H1 (cell line): ENCODE measurements around the gene TMCC1. TPM values are rescaled to one million over a fixed set of nuclear protein-coding genes. Genes with fewer than 3 reads are reported as not detected.

ENCODE experiments used
- CTCF ChIA-PET: fragments of 300-600 bp; sonication (Branson Sonifier 250); formaldehyde crosslinking; loops from one replicate; lab custom pipeline; 2021; ENCODE audit not compliant: partially characterized antibody; lab: Charles Lee
- POLR2A ChIA-PET: fragments of 300-600 bp; sonication (Branson Sonifier 250); formaldehyde crosslinking; loops from one replicate; lab custom pipeline; 2021; ENCODE audit warnings: inconsistent platforms; ENCODE audit not compliant: partially characterized antibody; lab: Charles Lee
- DNase-seq, 2 experiments: peaks; one replicate each; pipeline versions ENCODE4 v3.0.0 to v3.0.0-alpha.2; 2010 to 2022; ENCODE audit warnings: low spot score in 2 of 2, low read depth in 1 of 2, mixed read lengths in 1 of 2
- FAIRE-seq: peaks from 2 replicates; lab custom pipeline; 2011; peaks lifted over from hg19 to GRCh38; lab: Jason Lieb, UNC
- H2AFZ ChIP-seq: 2 replicates; pipeline ENCODE4 v1.8.1; 2012; ENCODE audit warnings: low read length, inconsistent platforms
- H2AK5ac ChIP-seq: 2 replicates; pipeline ENCODE4 v1.6.1; 2013; ENCODE audit warnings: low read depth, low read length
- H2BK120ac ChIP-seq: replicated peaks from 2 replicates; pipeline ENCODE3; 2013; ENCODE audit warnings: low read depth, low read length, inconsistent platforms
- H2BK12ac ChIP-seq: 2 replicates; pipeline ENCODE4 v1.6.1; 2013; ENCODE audit warnings: low read depth, low read length
- H2BK15ac ChIP-seq: 2 replicates; pipeline ENCODE4 v1.6.1; 2013; ENCODE audit warnings: low read length
- H2BK20ac ChIP-seq: 2 replicates; pipeline ENCODE4 v1.6.1; 2013; ENCODE audit warnings: low read length
- H2BK5ac ChIP-seq: 2 replicates; pipeline ENCODE4 v1.6.1; 2013; ENCODE audit warnings: low read depth, low read length
- H3K14ac ChIP-seq: 2 replicates; pipeline ENCODE4 v1.6.1; 2013; ENCODE audit warnings: inconsistent platforms; ENCODE audit not compliant: insufficient read length
- H3K18ac ChIP-seq: 2 replicates; pipeline ENCODE4 v1.6.1; 2013; ENCODE audit warnings: low read length; ENCODE audit errors: extremely low read depth
- H3K23ac ChIP-seq: 2 replicates; pipeline ENCODE4 v1.6.1; 2013; ENCODE audit warnings: inconsistent platforms; ENCODE audit not compliant: insufficient read length
- H3K23me2 ChIP-seq: 2 replicates; pipeline ENCODE4 v1.6.1; 2013; ENCODE audit warnings: low read depth, low read length
- H3K27ac ChIP-seq: 2 replicates; pipeline ENCODE4 v1.6.1; 2011; ENCODE audit warnings: low read depth, low read length, inconsistent platforms
- H3K27me3 ChIP-seq, 4 experiments: replicated peaks in 1 of 4; 1 replicate in 1 of 4; 2 replicates in 3 of 4; pipeline versions ENCODE4 v1.6.1 to v1.8.1; 2011 to 2013; ENCODE audit warnings: low read length in 3 of 4, mild to moderate bottlenecking in 3 of 4, inconsistent platforms in 2 of 4, mixed read lengths in 2 of 4, moderate library complexity in 1 of 4; ENCODE audit not compliant: control insufficient read depth in 3 of 4, insufficient read depth in 3 of 4; ENCODE audit errors: extremely low read depth in 1 of 4
- H3K36me3 ChIP-seq, 4 experiments: 2 replicates each; pipeline versions ENCODE4 v1.6.1 to v1.8.1; 2011 to 2013; ENCODE audit warnings: mild to moderate bottlenecking in 4 of 4, low read length in 3 of 4, moderate library complexity in 2 of 4, control low read depth in 1 of 4, inconsistent platforms in 1 of 4; ENCODE audit not compliant: insufficient read depth in 4 of 4, control insufficient read depth in 2 of 4
- H3K4ac ChIP-seq: replicated peaks from 2 replicates; pipeline ENCODE3; 2013; ENCODE audit warnings: low read length, low read depth, mixed read lengths, inconsistent platforms; ENCODE audit not compliant: insufficient read length
- H3K4me1 ChIP-seq, 4 experiments: replicated peaks in 1 of 4; 1 replicate in 1 of 4; 2 replicates in 3 of 4; pipeline versions ENCODE4 v1.6.1 to v1.8.1; 2011 to 2013; ENCODE audit warnings: low read length in 3 of 4, inconsistent platforms in 2 of 4, mixed read lengths in 1 of 4; ENCODE audit not compliant: insufficient read depth in 4 of 4, control insufficient read depth in 3 of 4
- H3K4me2 ChIP-seq, 2 experiments: 2 replicates each; pipeline versions ENCODE4 v1.6.1 to v1.8.1; 2011 to 2013; ENCODE audit warnings: low read depth in 2 of 2, low read length in 2 of 2, control low read depth in 1 of 2, inconsistent platforms in 1 of 2, mild to moderate bottlenecking in 1 of 2; ENCODE audit not compliant: insufficient read depth in 1 of 2
- H3K4me3 ChIP-seq, 4 experiments: fragments of 200-600, 300-600 bp in 1 of 4; sonication (generic), shearing (Covaris generic), sonication (Bioruptor Twin) in 1 of 4; 2 replicates each; pipeline versions ENCODE4 v1.5.1 to v1.8.1; 2011 to 2016; ENCODE audit warnings: low read length in 4 of 4, low read depth in 3 of 4, control low read depth in 2 of 4, inconsistent platforms in 2 of 4, mild to moderate bottlenecking in 2 of 4, mixed read lengths in 1 of 4, moderate library complexity in 1 of 4; ENCODE audit not compliant: insufficient read depth in 2 of 4; ENCODE audit errors: extremely low read depth in 1 of 4
- H3K56ac ChIP-seq: replicated peaks from 2 replicates; pipeline ENCODE3; 2013; ENCODE audit warnings: low read depth, mild to moderate bottlenecking, mixed read lengths, low read length, inconsistent platforms; ENCODE audit not compliant: insufficient read length
- H3K79me1 ChIP-seq: 2 replicates; pipeline ENCODE4 v1.6.1; 2013; ENCODE audit warnings: low read depth, low read length, control low read depth
- H3K79me2 ChIP-seq, 2 experiments: 2 replicates each; pipeline versions ENCODE4 v1.6.1 to v1.8.1; 2012 to 2013; ENCODE audit warnings: low read length in 2 of 2, mild to moderate bottlenecking in 2 of 2, inconsistent platforms in 1 of 2; ENCODE audit not compliant: insufficient read depth in 2 of 2, control insufficient read depth in 1 of 2
- H3K9ac ChIP-seq, 4 experiments: replicated peaks in 1 of 4; 1 replicate in 1 of 4; 2 replicates in 3 of 4; pipeline versions ENCODE4 v1.6.1 to v1.8.1; 2011 to 2013; ENCODE audit warnings: low read depth in 3 of 4, low read length in 3 of 4, control low read depth in 2 of 4, mild to moderate bottlenecking in 2 of 4, moderate library complexity in 2 of 4, inconsistent platforms in 1 of 4; ENCODE audit errors: extremely low read depth in 1 of 4
- H3K9me3 ChIP-seq, 2 experiments: 2 replicates each; pipeline versions ENCODE4 v1.6.1 to v1.8.1; 2012 to 2013; ENCODE audit warnings: mild to moderate bottlenecking in 2 of 2, moderate library complexity in 2 of 2, control low read depth in 1 of 2, inconsistent platforms in 1 of 2, low read depth in 1 of 2, low read length in 1 of 2, mixed read lengths in 1 of 2; ENCODE audit not compliant: insufficient read depth in 2 of 2
- H4K20me1 ChIP-seq, 2 experiments: replicated peaks in 1 of 2; 2 replicates each; pipeline versions ENCODE3 to v1.8.1; 2011 to 2013; ENCODE audit warnings: inconsistent platforms in 2 of 2, low read length in 2 of 2, mild to moderate bottlenecking in 1 of 2; ENCODE audit not compliant: insufficient read depth in 2 of 2, control insufficient read depth in 1 of 2
- H4K5ac ChIP-seq: 2 replicates; pipeline ENCODE4 v1.6.1; 2013; ENCODE audit warnings: low read length, low read depth, mixed read lengths, inconsistent platforms; ENCODE audit not compliant: insufficient read length
- H4K8ac ChIP-seq: 2 replicates; pipeline ENCODE4 v1.8.0; 2013; ENCODE audit warnings: mild to moderate bottlenecking, moderate library complexity, low read length, inconsistent platforms; ENCODE audit not compliant: insufficient read depth; ENCODE audit errors: extremely low read depth
- H4K91ac ChIP-seq: replicated peaks from 2 replicates; pipeline ENCODE3; 2013; ENCODE audit warnings: low read length, mixed read lengths, inconsistent platforms; ENCODE audit not compliant: insufficient read length
- CTCF ChIP-seq, 3 experiments: IDR thresholded peaks; 1 replicate in 2 of 3; 2 replicates in 1 of 3; pipeline versions ENCODE4 v1.5.1 to v1.6.1; 2011; ENCODE audit warnings: low read length in 3 of 3, mild to moderate bottlenecking in 3 of 3, inconsistent platforms in 2 of 3, low read depth in 1 of 3, moderate library complexity in 1 of 3; ENCODE audit not compliant: insufficient read depth in 1 of 3; ENCODE audit errors: control extremely low read depth in 1 of 3
- EZH2 ChIP-seq: fragments of 200-600 bp; sonication (generic); IDR thresholded peaks from 2 replicates; pipeline ENCODE4 v1.7.1; 2012; ENCODE audit warnings: low read depth, mild to moderate bottlenecking, moderate library complexity, low read length, inconsistent platforms; ENCODE audit not compliant: severe bottlenecking
- GTF2F1 ChIP-seq: IDR thresholded peaks from 2 replicates; pipeline ENCODE4 v1.6.1; 2012; ENCODE audit warnings: low read depth, low read length, improper control_type of control experiment, borderline replicate concordance
- JUND ChIP-seq: IDR thresholded peaks from 2 replicates; pipeline ENCODE4 v1.6.1; 2011; ENCODE audit warnings: mild to moderate bottlenecking, improper control_type of control experiment, low read length
- KDM1A ChIP-seq: fragments of 200-600, 300-600 bp; sonication (generic); IDR thresholded peaks from 2 replicates; pipeline ENCODE4 v1.7.1; 2016; ENCODE audit warnings: mild to moderate bottlenecking, low read length, borderline replicate concordance
- KDM4A ChIP-seq: IDR thresholded peaks from one replicate; pipeline ENCODE4 v1.7.1; 2012; ENCODE audit warnings: low read depth, mild to moderate bottlenecking, moderate library complexity, low read length, inconsistent platforms; ENCODE audit not compliant: severe bottlenecking
- MAFK ChIP-seq: IDR thresholded peaks from 2 replicates; pipeline ENCODE4 v1.6.1; 2012; ENCODE audit warnings: low read depth, mild to moderate bottlenecking, improper control_type of control experiment, low read length
- RXRA ChIP-seq: IDR thresholded peaks from 2 replicates; pipeline ENCODE4 v1.6.1; 2011; ENCODE audit warnings: low read depth, mild to moderate bottlenecking, low read length, moderate library complexity; ENCODE audit not compliant: insufficient read depth
- SIRT6 ChIP-seq: IDR thresholded peaks from one replicate; pipeline ENCODE4 v1.7.1; 2012; ENCODE audit warnings: low read length, inconsistent platforms
- SIX5 ChIP-seq: IDR thresholded peaks from 2 replicates; pipeline ENCODE4 v1.6.1; 2011; ENCODE audit warnings: mild to moderate bottlenecking, low read depth, low read length
- WGBS, 2 experiments: shearing (Covaris generic) in 1 of 2; methylation state at CpG; one replicate each; pipeline versions ENCODE4 v1.1.6 to v1.1.7; 2013 to 2015; ENCODE audit warnings: low lambda C conversion rate in 2 of 2, mixed read lengths in 2 of 2, inconsistent platforms in 1 of 2, low coverage in 1 of 2, missing lambda C conversion rate in 1 of 2; ENCODE audit not compliant: insufficient replicate concordance in 2 of 2, insufficient coverage in 1 of 2, insufficient read length in 1 of 2; ENCODE audit errors: extremely low coverage in 1 of 2, missing lambda C conversion rate in 1 of 2; 5-methylcytosine and 5-hydroxymethylcytosine counted together
- polyA plus RNA-seq, 7 experiments: library from polyadenylated mRNA; depleted of rRNA in 3 of 7; stranded (reverse) in 5 of 7; unstranded in 2 of 7; fragments of >200 nt in 5 of 7; fragments of 200-250 nt in 2 of 7; gene quantifications; 1 replicate in 5 of 7; 2 replicates in 1 of 7; 4 replicates in 1 of 7; pipeline versions ENCODE4 v1.2.1 to v1.2.3, GENCODE V29; 2011 to 2013; ENCODE audit warnings: missing spikeins in 2 of 7, mixed read lengths in 2 of 7
- total RNA-seq: library from RNA; stranded (reverse); fragmentation: NEBNext Ultra II Directional; extraction: Animal tissue kit (Norgen Biotek cat#: 25700); gene quantifications from 2 replicates; pipeline ENCODE4 v1.2.1, GENCODE V29; 2021
- TF ChIP-seq, protein P1 (sequence below): IDR thresholded peaks from 2 replicates; pipeline ENCODE4 v1.6.1; 2012; ENCODE audit warnings: inconsistent platforms

Gene TMCC1
- total and polyA plus RNA-seq, 2 of the 8 experiments (the other 6 are each of a cell fraction or from before 2014, with no cell fraction given): 10.4 to 27.1 TPM

GRCh38 chr3:129616291-129616690 is 277.2 kb downstream of the TMCC1 start:
- Histone ChIP-seq H3K14ac (no peak overlapping the region), H3K4me3 (no peak overlapping the region), H2BK15ac (0 out of 2 replicates have a peak overlapping the region, but pooled peaks have one; percentile 92), H3K36me3 (no peaks in the 10 kb centered on the region), H3K18ac (no peak overlapping the region), H3K27ac (no peak overlapping the region), H3K23me2 (no peaks in the 10 kb centered on the region), H2BK120ac (no peak overlapping the region), H2BK20ac (peak overlapping the region; percentile 48; the same call in 1 of the 2 replicates), H3K79me1 (no peaks in the 10 kb centered on the region), H3K4ac (no peak overlapping the region), H3K79me2 (no peaks in the 10 kb centered on the region), H4K8ac (no peak overlapping the region), H4K5ac (no peak overlapping the region), H3K56ac (no peak overlapping the region), H3K27me3 (no peaks in the 10 kb centered on the region), H2BK12ac (0 out of 2 replicates have a peak overlapping the region, but pooled peaks have one; percentile 17), H2BK5ac (no peak overlapping the region; the same call in 1 of the 2 replicates), H4K20me1 (no peaks in the 10 kb centered on the region), H3K9me3 (no peaks in the 10 kb centered on the region), H3K4me1 (peaks cover 0 to 17% (median 8%) of the 10 kb centered on the region in 4 experiments; a peak in 5 of 7 replicates), H3K23ac (no peak overlapping the region), H3K4me2 (no peak overlapping the region), H2AK5ac (no peak overlapping the region), H2AFZ (no peak overlapping the region), H4K91ac (no peak overlapping the region), H3K9ac (no peak overlapping the region)
- CTCF ChIA-PET: interaction anchor here (1.4 to 1.6 kb wide), 2 partner anchors 16 to 326 kb away, joined by 4 read pairs; no protein-coding TSS in a partner anchor
- DNase-seq (no peak), FAIRE-seq (no peak)
- POLR2A ChIA-PET: no interaction called here
- 83% methylated on average over 8 of the region's 8 CpGs; no CpG with 5 or more reads in 1 of the 2 experiments for WGBS, 2 experiments
- no peak for TF ChIP-seq MAFK
- TF ChIP-seq SIX5: no peak
- TF ChIP-seq, protein P1, sequence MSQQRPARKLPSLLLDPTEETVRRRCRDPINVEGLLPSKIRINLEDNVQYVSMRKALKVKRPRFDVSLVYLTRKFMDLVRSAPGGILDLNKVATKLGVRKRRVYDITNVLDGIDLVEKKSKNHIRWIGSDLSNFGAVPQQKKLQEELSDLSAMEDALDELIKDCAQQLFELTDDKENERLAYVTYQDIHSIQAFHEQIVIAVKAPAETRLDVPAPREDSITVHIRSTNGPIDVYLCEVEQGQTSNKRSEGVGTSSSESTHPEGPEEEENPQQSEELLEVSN: no peak
- TF ChIP-seq RXRA: no peak
- no peak for TF ChIP-seq KDM1A
- TF ChIP-seq JUND: no peak
- TF ChIP-seq GTF2F1: no peak
- no peak for TF ChIP-seq EZH2
- no peak for TF ChIP-seq KDM4A
- TF ChIP-seq SIRT6: no peak
- no peak for TF ChIP-seq CTCF (IDR thresholded peaks at IDR 0.05; ENCODE audit: control extremely low read depth in 1 of 3, insufficient read depth in 1 of 3, low read depth in 1 of 3, low read length in 3 of 3)
